PFSK-1 (cell line): ENCODE results near the gene C16orf46.

Experiments
- FOXP2 ChIP-seq: optimal IDR thresholded peaks from 2 replicates; pipeline ENCODE3; 2011; ENCODE audit warnings: borderline replicate concordance, control low read depth, inconsistent platforms; ENCODE audit not compliant: insufficient read depth; ENCODE audit errors: extremely low read length, extremely low read depth
- POLR2AphosphoS5 ChIP-seq: IDR thresholded peaks from 2 replicates; pipeline ENCODE4 v1.6.1; 2012; ENCODE audit warnings: low read depth, mild to moderate bottlenecking, control low read depth, low read length, moderate library complexity
- TAF1 ChIP-seq: IDR thresholded peaks from 2 replicates; pipeline ENCODE4 v1.6.1; 2012; ENCODE audit warnings: low read length, control low read depth, borderline replicate concordance; ENCODE audit not compliant: insufficient read depth
- TF ChIP-seq, protein P1 (sequence below), 2 experiments: IDR thresholded peaks; 2 replicates each; pipeline versions ENCODE4 v1.6.1 to v1.8.0; 2011 to 2012; ENCODE audit warnings: low read depth in 2 of 2, low read length in 2 of 2, control low read depth in 1 of 2, inconsistent platforms in 1 of 2, mild to moderate bottlenecking in 1 of 2, moderate library complexity in 1 of 2; ENCODE audit not compliant: insufficient read depth in 1 of 2

DNA sequence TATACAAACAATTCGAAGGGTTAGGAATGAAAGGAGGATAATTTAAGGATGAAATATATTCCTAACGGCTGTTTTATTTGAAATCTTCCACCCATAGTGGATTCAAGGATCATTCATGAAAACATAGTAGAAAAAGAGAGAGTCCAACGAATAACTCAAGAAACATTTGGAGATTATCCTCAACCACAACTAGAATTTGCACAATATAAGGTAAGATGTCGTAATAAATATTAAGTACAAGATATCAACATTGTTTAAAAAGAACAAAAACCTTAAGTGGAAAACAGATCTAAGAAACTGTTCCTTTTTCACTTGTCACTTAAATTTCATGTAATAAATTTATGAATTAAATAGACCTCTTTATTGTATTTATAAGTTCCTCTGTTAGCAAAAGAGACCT, 50.6 kb downstream of the C16orf46 start:
- TF ChIP-seq TAF1: no peak
- TF ChIP-seq POLR2AphosphoS5: no peak
- TF ChIP-seq, protein P1, sequence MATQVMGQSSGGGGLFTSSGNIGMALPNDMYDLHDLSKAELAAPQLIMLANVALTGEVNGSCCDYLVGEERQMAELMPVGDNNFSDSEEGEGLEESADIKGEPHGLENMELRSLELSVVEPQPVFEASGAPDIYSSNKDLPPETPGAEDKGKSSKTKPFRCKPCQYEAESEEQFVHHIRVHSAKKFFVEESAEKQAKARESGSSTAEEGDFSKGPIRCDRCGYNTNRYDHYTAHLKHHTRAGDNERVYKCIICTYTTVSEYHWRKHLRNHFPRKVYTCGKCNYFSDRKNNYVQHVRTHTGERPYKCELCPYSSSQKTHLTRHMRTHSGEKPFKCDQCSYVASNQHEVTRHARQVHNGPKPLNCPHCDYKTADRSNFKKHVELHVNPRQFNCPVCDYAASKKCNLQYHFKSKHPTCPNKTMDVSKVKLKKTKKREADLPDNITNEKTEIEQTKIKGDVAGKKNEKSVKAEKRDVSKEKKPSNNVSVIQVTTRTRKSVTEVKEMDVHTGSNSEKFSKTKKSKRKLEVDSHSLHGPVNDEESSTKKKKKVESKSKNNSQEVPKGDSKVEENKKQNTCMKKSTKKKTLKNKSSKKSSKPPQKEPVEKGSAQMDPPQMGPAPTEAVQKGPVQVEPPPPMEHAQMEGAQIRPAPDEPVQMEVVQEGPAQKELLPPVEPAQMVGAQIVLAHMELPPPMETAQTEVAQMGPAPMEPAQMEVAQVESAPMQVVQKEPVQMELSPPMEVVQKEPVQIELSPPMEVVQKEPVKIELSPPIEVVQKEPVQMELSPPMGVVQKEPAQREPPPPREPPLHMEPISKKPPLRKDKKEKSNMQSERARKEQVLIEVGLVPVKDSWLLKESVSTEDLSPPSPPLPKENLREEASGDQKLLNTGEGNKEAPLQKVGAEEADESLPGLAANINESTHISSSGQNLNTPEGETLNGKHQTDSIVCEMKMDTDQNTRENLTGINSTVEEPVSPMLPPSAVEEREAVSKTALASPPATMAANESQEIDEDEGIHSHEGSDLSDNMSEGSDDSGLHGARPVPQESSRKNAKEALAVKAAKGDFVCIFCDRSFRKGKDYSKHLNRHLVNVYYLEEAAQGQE (IDR thresholded peaks at IDR 0.05; ENCODE audit: insufficient read depth in 1 of 2, low read depth in 2 of 2, low read length in 2 of 2): no peak
- TF ChIP-seq FOXP2: no peak
